Fibroblast of gingiva (primary cell): ENCODE data around the gene SCN4B.

Experiments
- DNase-seq: peaks from one replicate; pipeline ENCODE4 v3.0.0-alpha.2; 2011; ENCODE audit warnings: low read depth

Gene SCN4B

GRCh38 chr11:118152020-118152551 lies 537 bp downstream of the SCN4B start:
- DNase-seq, result no peak

DNA sequence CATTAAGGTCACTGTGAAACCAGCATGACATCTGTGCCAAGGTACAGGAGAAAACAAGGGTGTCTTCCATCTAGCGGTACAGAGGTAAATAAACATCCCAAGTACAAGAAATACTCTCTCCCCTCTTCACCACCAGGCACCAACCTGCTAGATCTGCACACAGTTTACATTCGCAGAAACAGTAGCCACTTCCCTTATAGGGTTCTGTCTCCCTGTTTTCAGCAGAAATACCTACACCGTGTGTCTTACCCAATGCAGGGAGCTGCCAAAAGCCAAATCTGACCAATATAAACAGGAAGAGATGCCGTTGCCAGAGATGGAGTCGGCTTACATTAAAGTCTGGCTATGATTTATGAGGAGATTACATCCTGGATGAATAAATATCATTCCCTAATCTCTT lies 1.2 kb downstream of the SCN4B start:
- peak; percentile 6 for DNase-seq

- no peak for DNase-seq
Observed at GRCh38 chr11:118149493-118149892, 3.1 kb downstream of the SCN4B start.

DNA sequence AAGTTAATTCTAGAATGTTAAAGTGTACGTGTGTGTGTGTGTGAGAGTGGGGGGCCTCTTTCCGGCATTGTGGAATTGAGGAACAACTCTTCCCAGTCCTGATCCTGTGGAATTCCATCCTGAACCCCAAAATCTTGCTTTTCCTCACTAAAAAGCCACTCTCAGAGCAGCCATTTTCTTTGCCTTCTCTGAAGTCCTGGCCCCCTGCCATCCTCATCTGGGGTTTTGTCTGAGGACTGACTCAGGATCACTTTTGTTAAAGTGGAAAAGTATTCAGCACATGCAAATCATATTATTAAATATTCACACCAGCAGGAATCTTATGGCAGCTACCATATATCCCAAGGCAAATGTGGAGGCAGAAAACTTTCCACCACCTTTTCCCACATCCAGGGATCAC lies 3.8 kb downstream of the SCN4B start:
- no peak for DNase-seq

- DNase-seq, result no peak
Observed at GRCh38 chr11:118148240-118148639, 4.4 kb downstream of the SCN4B start.

- no peak for DNase-seq
Observed at GRCh38 chr11:118147502-118147901, 5.1 kb downstream of the SCN4B start.

- no peak for DNase-seq
Observed at GRCh38 chr11:118146554-118146953, 6.1 kb downstream of the SCN4B start.

DNA sequence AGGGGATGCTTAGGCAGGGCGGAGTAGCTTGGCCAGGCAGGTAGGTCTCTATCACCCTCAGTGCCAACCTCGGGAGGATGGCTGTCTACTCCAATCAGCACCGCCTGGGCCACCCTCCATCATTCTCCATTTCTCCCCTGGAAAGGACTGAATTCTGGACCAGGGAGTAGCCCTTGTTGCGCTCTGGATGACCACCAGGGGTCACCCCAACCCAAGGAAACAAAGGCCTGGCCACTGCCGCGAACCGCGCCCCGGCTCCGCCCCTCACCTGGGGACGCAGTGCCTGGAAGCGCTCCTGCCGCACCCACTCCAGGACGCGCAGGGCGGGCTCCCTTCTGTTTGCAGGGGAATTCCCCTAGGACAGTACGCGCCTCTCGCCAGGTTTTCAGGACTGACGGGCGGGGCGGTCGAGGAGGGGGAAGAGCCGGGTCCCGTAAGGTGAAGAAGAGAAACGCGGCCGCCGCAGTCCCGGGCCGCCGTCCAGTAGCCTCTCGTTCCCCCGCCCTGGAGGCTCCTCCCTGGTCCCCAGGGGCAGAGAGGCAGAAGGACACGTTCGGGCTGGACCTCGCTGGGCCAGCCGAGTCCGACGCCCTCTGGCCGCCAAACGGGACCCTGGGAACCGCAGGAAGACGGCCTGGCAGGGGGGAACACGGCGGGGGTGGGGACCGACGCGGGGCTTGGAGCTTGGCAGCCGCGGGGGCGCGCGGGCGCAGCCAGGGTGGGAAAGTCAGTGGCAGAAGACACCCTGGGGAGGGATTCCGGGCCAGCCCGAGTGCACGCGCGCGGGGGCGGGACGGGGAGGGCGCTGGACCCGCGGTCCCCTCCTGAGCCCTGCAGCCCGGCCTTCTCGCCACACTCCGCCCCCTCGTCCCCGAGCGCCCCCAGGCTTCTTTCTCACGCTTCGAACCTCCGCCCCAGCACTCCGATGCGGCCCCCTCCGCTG lies 7.1 kb downstream of the SCN4B start:
- peak; percentile 16 for DNase-seq

- DNase-seq, result no peak
Observed at GRCh38 chr11:118144301-118145268, 8.0 kb downstream of the SCN4B start.

DNA sequence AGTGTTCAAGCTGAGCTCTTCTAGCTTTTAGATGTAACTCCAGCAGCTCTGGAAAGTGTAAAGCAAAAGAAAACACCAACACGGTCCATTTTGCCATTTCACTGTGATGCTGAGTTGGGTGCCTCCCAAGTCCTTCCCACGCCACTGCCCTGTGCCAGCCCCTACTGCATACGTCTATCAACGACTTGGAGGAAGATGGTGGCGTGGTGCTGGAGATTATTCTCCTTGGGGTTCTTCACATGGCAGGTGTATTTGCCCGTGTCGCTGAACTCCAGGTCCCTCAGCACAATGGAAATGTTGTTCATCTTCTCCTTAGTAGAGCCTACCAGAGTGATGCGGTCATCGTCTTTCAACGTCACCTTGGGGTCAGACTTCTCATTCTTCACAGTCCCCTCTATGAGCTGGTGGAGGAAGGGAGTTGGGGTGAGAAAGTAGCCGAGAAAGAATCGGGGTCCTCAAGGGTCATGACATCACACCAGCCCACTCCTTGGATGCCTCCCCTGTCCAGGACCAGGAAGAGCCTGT lies 8.9 kb downstream of the SCN4B start:
- DNase-seq, result no peak

DNA sequence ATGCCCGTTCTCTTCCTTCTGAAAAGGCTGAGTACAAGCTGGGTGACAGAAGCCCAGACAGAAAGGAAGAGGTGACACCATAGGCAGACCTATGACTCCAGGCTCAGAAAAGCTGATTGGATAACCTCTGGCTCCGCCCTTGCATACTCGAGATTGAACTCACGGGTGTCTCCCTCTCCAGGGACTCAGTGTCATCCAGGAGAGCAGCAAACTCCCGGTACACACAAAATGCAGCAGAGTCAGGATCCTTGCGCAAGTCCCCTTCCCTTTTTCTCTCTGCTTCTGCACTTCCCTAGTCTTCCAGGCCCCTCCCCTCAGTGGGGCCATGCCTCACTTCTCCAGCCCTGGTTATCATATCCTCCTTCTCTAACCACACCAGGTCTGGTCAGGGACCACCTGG lies 9.8 kb downstream of the SCN4B start:
- no peak for DNase-seq

- no peak for DNase-seq
Observed at GRCh38 chr11:118142081-118142480, 10.5 kb downstream of the SCN4B start.

- DNase-seq, result no peak
Observed at GRCh38 chr11:118139578-118139977, 13.0 kb downstream of the SCN4B start.

GRCh38 chr11:118138839-118139420 lies 13.7 kb downstream of the SCN4B start:
- no peak for DNase-seq

GRCh38 chr11:118136801-118137200 lies 15.8 kb downstream of the SCN4B start:
- no peak for DNase-seq

- DNase-seq, result no peak
Observed at GRCh38 chr11:118136341-118136740, 16.3 kb downstream of the SCN4B start.

DNA sequence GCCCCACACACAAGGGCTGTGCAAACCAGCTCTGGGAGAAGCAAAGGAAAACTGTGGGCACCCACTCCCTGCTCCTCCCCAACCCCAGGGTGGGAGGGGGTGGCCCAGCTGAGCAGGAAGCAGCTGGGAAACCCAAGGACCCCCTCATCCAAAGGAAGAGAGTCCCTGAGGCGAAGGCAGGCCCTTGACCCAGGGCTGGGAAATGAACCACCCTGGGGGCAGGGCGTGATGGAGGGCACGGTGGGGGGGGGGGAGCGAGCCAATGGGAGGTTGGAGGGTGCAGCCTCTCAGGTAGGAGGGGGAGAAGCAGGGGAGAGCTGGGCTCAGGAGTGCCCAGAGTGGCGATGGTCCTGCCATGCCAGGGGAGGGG lies 16.8 kb downstream of the SCN4B start:
- DNase-seq, result no peak

DNA sequence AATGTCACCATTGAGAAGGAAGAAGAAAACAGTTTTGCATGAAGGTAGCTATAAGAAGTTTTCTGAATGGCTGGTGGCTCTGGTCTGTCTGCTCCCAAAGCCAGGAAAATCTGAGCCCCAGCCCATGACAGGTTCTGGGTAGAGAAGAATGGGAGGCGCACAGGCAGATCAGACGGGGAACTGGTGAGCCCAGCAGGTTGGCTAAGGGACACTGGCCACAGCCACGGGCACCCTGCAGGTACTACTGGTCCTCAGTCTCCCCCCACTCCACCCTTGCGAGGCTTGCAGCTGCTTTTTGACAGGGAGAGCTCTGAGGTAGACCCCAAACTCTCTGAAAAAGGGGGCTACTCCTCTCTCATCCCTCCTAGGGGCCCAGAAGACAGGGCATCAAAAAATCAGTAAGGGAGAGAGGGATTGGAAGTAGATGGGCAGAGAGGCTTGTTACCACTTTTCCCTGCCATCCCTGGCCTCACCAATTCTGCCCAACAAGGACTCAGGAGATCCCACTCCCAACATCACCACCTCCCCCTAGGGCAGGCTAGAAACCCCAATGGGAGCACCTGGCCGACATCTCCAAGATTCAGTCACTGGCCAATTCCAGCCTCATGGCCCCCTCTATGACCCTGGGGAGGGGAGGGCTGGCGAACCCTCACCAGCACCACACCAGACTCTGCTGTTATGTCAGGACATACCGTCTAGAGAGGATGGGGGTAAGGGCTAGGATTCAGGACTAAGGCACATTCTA lies 17.4 kb downstream of the SCN4B start:
- DNase-seq, result no peak

DNA sequence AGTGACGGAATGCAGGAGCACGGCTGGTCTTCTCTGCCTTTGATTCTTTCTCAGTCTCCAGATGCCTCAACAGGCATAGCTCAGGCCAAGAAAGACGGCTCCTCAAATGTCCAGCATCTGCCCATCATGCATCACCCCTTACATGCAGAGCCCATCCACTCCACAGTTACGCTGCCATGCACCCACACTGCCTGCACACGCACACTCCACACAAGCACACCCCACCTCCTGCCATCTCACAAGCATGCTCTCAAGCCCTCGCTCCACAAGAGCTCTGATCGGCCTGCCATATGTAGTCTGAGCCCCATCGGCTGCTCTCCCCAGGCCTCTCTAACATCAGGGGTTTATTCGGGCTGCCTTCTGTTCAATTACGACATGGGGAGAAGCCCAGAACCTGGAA lies 18.8 kb downstream of the SCN4B start:
- DNase-seq, result no peak

GRCh38 chr11:118132385-118133151 lies 20.1 kb downstream of the SCN4B start:
- no peak for DNase-seq
